Tibial artery (tissue), 4 donors: ENCODE measurements around the gene PCDHA7.
"Not testable (repeated sequence)": the region's sequence is repeated elsewhere in the genome, so short reads cannot be mapped to it uniquely, and the experiment has no call there.

Experiments used
- DNase-seq, 2 donors: peaks; one replicate each; pipeline ENCODE4 v3.0.0-alpha.2; 2019
- H3K27ac ChIP-seq, 2 donors: fragments of 200-600 bp; sonication (generic) in 1 of 2; 1 replicate in 1 of 2; 2 replicates in 1 of 2; pipeline ENCODE4 v1.5.1; 2018 to 2019; ENCODE audit warnings: mild to moderate bottlenecking in 1 of 2
- H3K27me3 ChIP-seq, 2 donors: fragments of 200-600 bp; sonication (generic) in 1 of 2; one replicate each; pipeline versions ENCODE4 v1.5.1 to v1.6.0; 2016 to 2019
- H3K36me3 ChIP-seq, 3 donors: fragments of 200-600 bp; sonication (generic) in 2 of 3; one replicate each; pipeline ENCODE4 v1.5.1; 2016 to 2019; ENCODE audit warnings: mild to moderate bottlenecking in 2 of 3
- H3K4me1 ChIP-seq, 4 donors: fragments of 200-600 bp; sonication (generic) in 2 of 4; 1 replicate in 3 of 4; 2 replicates in 1 of 4; pipeline ENCODE4 v1.5.1; 2016 to 2019
- H3K4me3 ChIP-seq, 2 donors: fragments of 200-600 bp; sonication (generic) in 1 of 2; 1 replicate in 1 of 2; 2 replicates in 1 of 2; pipeline ENCODE4 v1.5.1; 2018 to 2019; ENCODE audit warnings: mild to moderate bottlenecking in 2 of 2
- H3K9me3 ChIP-seq, 3 donors: fragments of 200-600 bp; sonication (generic) in 1 of 3; one replicate each; pipeline ENCODE4 v1.5.1; 2016 to 2019
- CTCF ChIP-seq, 2 experiments: fragments of 200-600 bp in 1 of 2; fragments of 450-650 bp in 1 of 2; IDR thresholded peaks; one replicate each; pipeline ENCODE4 v1.5.1; 2017 to 2019; ENCODE audit warnings: antibody characterized with exemption in 2 of 2, mild to moderate bottlenecking in 1 of 2, moderate library complexity in 1 of 2
- intact Hi-C: fragments of 100-400 bp; cut with DNase I; formaldehyde crosslinking; loops from one replicate; pipeline ENCODE4 v1.15.0; 2023; ENCODE audit warnings: low total_unique reads

The PCDHA7 gene

GRCh38 chr5:140802781-140803271, 31.2 kb upstream of the PCDHA7 start:
- Histone ChIP-seq H3K4me1 (no peaks in the 10 kb centered on the region), H3K36me3 (peaks cover 0 to 4% (median 0%) of the 10 kb centered on the region in 3 donors), H3K4me3 (no peak overlapping the region), H3K27ac (no peak overlapping the region), H3K27me3 (no peaks in the 10 kb centered on the region), H3K9me3 (peaks cover 0 to 46% (median 40%) of the 10 kb centered on the region in 3 donors)
- peak in 1 of 2 donors; percentile 59 for DNase-seq
- no peak for TF ChIP-seq CTCF (IDR thresholded peaks at IDR 0.05)
- intact Hi-C loops, result loop anchor here (10.0 kb wide), 1 partner anchor 242 kb away; no protein-coding TSS in a partner anchor

- peak within 1 kb of the TSS; percentile 38 to 52 for H3K4me3 ChIP-seq
Measured at GRCh38 chr5:140806834-140807775, 27.0 kb upstream of the PCDHA7 start, which contains the start of gene PCDHA4. Gene PCDHA4, plus strand, starts transcription at chr5:140807068.

GRCh38 chr5:140808241-140808888, 25.7 kb upstream of the PCDHA7 start:
- not testable (repeated sequence) for H3K27ac ChIP-seq, H3K4me3 ChIP-seq, H3K36me3 ChIP-seq, H3K27me3 ChIP-seq, DNase-seq, H3K4me1 ChIP-seq
- H3K9me3 ChIP-seq, result peaks cover 0 to 46% (median 28%) of the 10 kb centered on the region in 3 donors
- intact Hi-C loops, result loop anchor here (10.0 kb wide), 1 partner anchor 236 kb away; no protein-coding TSS in a partner anchor

More at GRCh38 chr5:140806834-140807775, 27.0 kb upstream of the PCDHA7 start, which contains the start of gene PCDHA4:
- Histone ChIP-seq H3K9me3 (peaks cover 0 to 58% (median 38%) of the 10 kb centered on the region in 3 donors), H3K27me3 (no peaks in the 10 kb centered on the region), H3K36me3 (no peaks in the 10 kb centered on the region), H3K27ac (peak within 1 kb of the TSS in 1 of 2 donors; percentile 59), H3K4me1 (no peaks in the 10 kb centered on the region)
- DNase-seq, result no peak
- TF ChIP-seq CTCF (IDR thresholded peaks at IDR 0.05), result peak; percentile 22
- intact Hi-C loops, result loop anchor here (10.0 kb wide), 1 partner anchor 238 kb away; no protein-coding TSS in a partner anchor

GRCh38 chr5:140808889-140809291, 25.2 kb upstream of the PCDHA7 start:
- H3K4me1 ChIP-seq, result no peaks in the 10 kb centered on the region
- peaks cover 0 to 48% (median 24%) of the 10 kb centered on the region in 3 donors for H3K9me3 ChIP-seq
- H3K36me3 ChIP-seq, result no peaks in the 10 kb centered on the region
- intact Hi-C loops, result loop anchor here (10.0 kb wide), 1 partner anchor 236 kb away; no protein-coding TSS in a partner anchor
- H3K27ac ChIP-seq, result no peak overlapping the region
- no peak for TF ChIP-seq CTCF (IDR thresholded peaks at IDR 0.05)
- no peak overlapping the region for H3K4me3 ChIP-seq
- no peaks in the 10 kb centered on the region for H3K27me3 ChIP-seq
- no peak for DNase-seq

GRCh38 chr5:140821375-140822280, 12.4 kb upstream of the PCDHA7 start, which contains the start of gene PCDHA5:
Gene PCDHA5, plus strand, starts transcription at chr5:140821613.
- Histone ChIP-seq H3K27me3 (peaks cover 0 to 6% of the 10 kb centered on the region in 2 donors), H3K4me3 (no peak within 1 kb of the TSS), H3K36me3 (no peaks in the 10 kb centered on the region), H3K27ac (no peak within 1 kb of the TSS), H3K4me1 (no peaks in the 10 kb centered on the region), H3K9me3 (peaks cover 0 to 42% (median 16%) of the 10 kb centered on the region in 3 donors)
- DNase-seq, result no peak
- peak in 1 of 2 experiments; percentile 15 for TF ChIP-seq CTCF (IDR thresholded peaks at IDR 0.05)
- intact Hi-C loops, result no loop called here
